Spleen (tissue), 11 donors: Measurements from ENCODE around the gene AJAP1. TPM values are rescaled to one million over a fixed set of nuclear protein-coding genes. Genes with fewer than 3 reads are reported as not detected.

Source experiments
- DNase-seq: peaks from one replicate; pipeline ENCODE4 v3.0.0-alpha.2; 2020
- H3K27ac ChIP-seq, 8 donors: fragments of 200-600 bp; sonication (generic) in 7 of 8; 1 replicate in 4 of 8; 2 replicates in 4 of 8; pipeline versions ENCODE4 v1.5.0 to v1.8.0; 2016 to 2021; ENCODE audit warnings: inconsistent platforms in 4 of 8, mild to moderate bottlenecking in 4 of 8, moderate library complexity in 1 of 8
- H3K27me3 ChIP-seq, 7 donors: fragments of 200-600 bp; sonication (generic) in 6 of 7; replicated peaks in 1 of 7; 1 replicate in 4 of 7; 2 replicates in 3 of 7; pipeline versions ENCODE4 v1.5.0 to v1.8.0; 2016 to 2021; ENCODE audit warnings: inconsistent platforms in 3 of 7, mild to moderate bottlenecking in 1 of 7
- H3K36me3 ChIP-seq, 6 donors: fragments of 200-600 bp; sonication (generic) in 5 of 6; 1 replicate in 4 of 6; 2 replicates in 2 of 6; pipeline versions ENCODE4 v1.5.0 to v1.8.0; 2016 to 2021; ENCODE audit warnings: inconsistent platforms in 2 of 6
- H3K4me1 ChIP-seq, 6 donors: fragments of 200-600 bp; sonication (generic) in 5 of 6; 1 replicate in 3 of 6; 2 replicates in 3 of 6; pipeline versions ENCODE4 v1.5.0 to v1.8.0; 2016 to 2021; ENCODE audit warnings: inconsistent platforms in 3 of 6
- H3K4me3 ChIP-seq, 8 donors: fragments of 200-600 bp; sonication (generic) in 7 of 8; 1 replicate in 4 of 8; 2 replicates in 4 of 8; pipeline versions ENCODE4 v1.5.0 to v1.8.0; 2016 to 2021; ENCODE audit warnings: inconsistent platforms in 4 of 8, mild to moderate bottlenecking in 4 of 8, moderate library complexity in 2 of 8
- H3K9me3 ChIP-seq, 8 donors: fragments of 200-600 bp; sonication (generic) in 7 of 8; 1 replicate in 4 of 8; 2 replicates in 4 of 8; pipeline versions ENCODE4 v1.5.0 to v1.8.0; 2016 to 2021; ENCODE audit warnings: inconsistent platforms in 4 of 8
- CTCF ChIP-seq, 11 experiments: fragments of 200-600 bp in 7 of 11; fragments of 450-650 bp in 4 of 11; sonication (generic) in 4 of 11; IDR thresholded peaks in 8 of 11; conservative IDR thresholded peaks in 3 of 11; 1 replicate in 7 of 11; 2 replicates in 4 of 11; pipeline versions ENCODE4 v1.4.0 to v1.8.0; 2016 to 2021; ENCODE audit warnings: antibody characterized with exemption in 11 of 11, inconsistent platforms in 4 of 11, mild to moderate bottlenecking in 1 of 11
- POLR2A ChIP-seq, 3 donors: fragments of 450-650 bp; IDR thresholded peaks; one replicate each; pipeline ENCODE4 v1.5.1; 2017; ENCODE audit warnings: antibody characterized with exemption in 3 of 3, mild to moderate bottlenecking in 1 of 3
- POLR2AphosphoS5 ChIP-seq, 3 donors: sonication (generic); formaldehyde crosslinking; IDR thresholded peaks; one replicate each; pipeline ENCODE4 v1.5.1; 2017; ENCODE audit warnings: antibody characterized with exemption in 3 of 3
- WGBS, 5 donors: extraction: QIAGEN DNeasy Blood & Tissue Kit in 3 of 5; methylation state at CpG; one replicate each; pipeline versions ENCODE4 v1.1.5 to v1.1.7; 2013 to 2018; 5-methylcytosine and 5-hydroxymethylcytosine counted together
- intact Hi-C: fragments of 100-400 bp; cut with DNase I; formaldehyde crosslinking; loops from one replicate; pipeline ENCODE4 v1.15.0; 2023; ENCODE audit warnings: low total_unique reads
- polyA plus RNA-seq, 3 donors: library from polyadenylated mRNA; stranded (reverse); fragments of 200-250 nt; gene quantifications; one replicate each; pipeline ENCODE4 v1.2.1, GENCODE V29; 2013
- total RNA-seq, 7 donors: library from RNA; depleted of rRNA in 3 of 7; stranded (reverse); fragments of >200 nt in 3 of 7; fragmentation: NEBNext Ultra II Directional in 4 of 7; extraction: Animal tissue kit (Norgen Biotek cat#: 25700) in 4 of 7; gene quantifications; one replicate each; pipeline versions ENCODE4 v1.1.0 to v1.2.1, GENCODE V29; 2016 to 2021
- donor health status: healthy with polysubstance abuse.
- donor health status: DM: no; HTN: no; CAD: no; lungs with moderate emphysema.
- donor health status: DM: no; HTN: no; CAD: no.
- donor health status: Bipolar disorder and iron deficiency.
- donor health status: healthy.
- donor health status: DM: no; HTN: no; CAD: no.
- donor health status: DM: yes; HTN: yes; CAD: no.

The AJAP1 gene
- total and polyA plus RNA-seq, 10 donors = 0.04 to 13.3 (median 2.4) TPM

- intact Hi-C loops = no loop called here
- Histone ChIP-seq H3K27ac (no peak overlapping the region), H3K4me3 (no peak overlapping the region), H3K9me3 (no peaks in the 10 kb centered on the region), H3K4me1 (no peaks in the 10 kb centered on the region), H3K27me3 (peaks cover 0 to 14% (median 0%) of the 10 kb centered on the region in 7 donors), H3K36me3 (no peaks in the 10 kb centered on the region)
- no peak for TF ChIP-seq CTCF (IDR thresholded peaks at IDR 0.05 in 8 of 11, conservative IDR thresholded peaks at IDR 0.05 in 3 of 11)
- no peak for TF ChIP-seq POLR2A (IDR thresholded peaks at IDR 0.05)
- no peak for TF ChIP-seq POLR2AphosphoS5 (IDR thresholded peaks at IDR 0.05)
- WGBS, 5 donors = 68 to 79% (median 76%) methylated on average over 16 to 26 of the region's 26 CpGs
- DNase-seq = no peak
Measured at GRCh38 chr1:4726620-4727341, 72.4 kb downstream of the AJAP1 start.

- DNase-seq = no peak
- WGBS, 5 donors = 72 to 81% (median 76%) methylated on average over 14 to 19 of the region's 19 CpGs
Measured at GRCh38 chr1:4728319-4729089, 74.1 kb downstream of the AJAP1 start.

GRCh38 chr1:4729090-4729471, 74.7 kb downstream of the AJAP1 start:
- intact Hi-C loops = no loop called here
- H3K27me3 ChIP-seq = peaks cover 0 to 24% (median 0%) of the 10 kb centered on the region in 7 donors
- no peaks in the 10 kb centered on the region for H3K9me3 ChIP-seq
- WGBS, 5 donors = 79 to 89% (median 89%) methylated on average over 7 to 12 of the region's 12 CpGs
- H3K4me3 ChIP-seq = no peak overlapping the region
- no peaks in the 10 kb centered on the region for H3K4me1 ChIP-seq
- no peak overlapping the region for H3K27ac ChIP-seq
- H3K36me3 ChIP-seq = no peaks in the 10 kb centered on the region
- DNase-seq = no peak
- TF ChIP-seq POLR2A (IDR thresholded peaks at IDR 0.05) = no peak

More at GRCh38 chr1:4728319-4729089, 74.1 kb downstream of the AJAP1 start:
- peaks cover 0 to 20% (median 0%) of the 10 kb centered on the region in 7 donors for H3K27me3 ChIP-seq
- H3K27ac ChIP-seq = no peak overlapping the region
- no peaks in the 10 kb centered on the region for H3K4me1 ChIP-seq
- TF ChIP-seq POLR2AphosphoS5 (IDR thresholded peaks at IDR 0.05) (no peak), CTCF (IDR thresholded peaks at IDR 0.05 in 8 of 11, conservative IDR thresholded peaks at IDR 0.05 in 3 of 11) (no peak), POLR2A (IDR thresholded peaks at IDR 0.05) (no peak)
- no peak overlapping the region for H3K4me3 ChIP-seq
- intact Hi-C loops = no loop called here
- H3K36me3 ChIP-seq = no peaks in the 10 kb centered on the region
- H3K9me3 ChIP-seq = no peaks in the 10 kb centered on the region

- TF ChIP-seq POLR2AphosphoS5 (IDR thresholded peaks at IDR 0.05) = no peak
- no peak for TF ChIP-seq POLR2A (IDR thresholded peaks at IDR 0.05)
- no peak for TF ChIP-seq CTCF (IDR thresholded peaks at IDR 0.05 in 8 of 11, conservative IDR thresholded peaks at IDR 0.05 in 3 of 11)
- no peak for DNase-seq
- Histone ChIP-seq H3K4me1 (peaks cover 0 to 4% (median 0%) of the 10 kb centered on the region in 6 donors), H3K27me3 (peaks cover 0 to 33% (median 0%) of the 10 kb centered on the region in 7 donors), H3K4me3 (no peak overlapping the region), H3K27ac (no peak overlapping the region), H3K36me3 (no peaks in the 10 kb centered on the region), H3K9me3 (no peaks in the 10 kb centered on the region)
- WGBS, 5 donors = 70 to 84% (median 74%) methylated on average over 12 of the region's 12 CpGs
- intact Hi-C loops = no loop called here
Measured at GRCh38 chr1:4730078-4730477, 75.7 kb downstream of the AJAP1 start.
